GM19099 (cell line): ENCODE data around the gene THBD.

Source experiments
- POLR2A ChIP-seq: IDR thresholded peaks from 3 replicates; pipeline ENCODE4 v1.6.1; 2011; ENCODE audit warnings: low read depth; ENCODE audit not compliant: insufficient read length; ENCODE audit errors: extremely low read depth

THBD gene

DNA sequence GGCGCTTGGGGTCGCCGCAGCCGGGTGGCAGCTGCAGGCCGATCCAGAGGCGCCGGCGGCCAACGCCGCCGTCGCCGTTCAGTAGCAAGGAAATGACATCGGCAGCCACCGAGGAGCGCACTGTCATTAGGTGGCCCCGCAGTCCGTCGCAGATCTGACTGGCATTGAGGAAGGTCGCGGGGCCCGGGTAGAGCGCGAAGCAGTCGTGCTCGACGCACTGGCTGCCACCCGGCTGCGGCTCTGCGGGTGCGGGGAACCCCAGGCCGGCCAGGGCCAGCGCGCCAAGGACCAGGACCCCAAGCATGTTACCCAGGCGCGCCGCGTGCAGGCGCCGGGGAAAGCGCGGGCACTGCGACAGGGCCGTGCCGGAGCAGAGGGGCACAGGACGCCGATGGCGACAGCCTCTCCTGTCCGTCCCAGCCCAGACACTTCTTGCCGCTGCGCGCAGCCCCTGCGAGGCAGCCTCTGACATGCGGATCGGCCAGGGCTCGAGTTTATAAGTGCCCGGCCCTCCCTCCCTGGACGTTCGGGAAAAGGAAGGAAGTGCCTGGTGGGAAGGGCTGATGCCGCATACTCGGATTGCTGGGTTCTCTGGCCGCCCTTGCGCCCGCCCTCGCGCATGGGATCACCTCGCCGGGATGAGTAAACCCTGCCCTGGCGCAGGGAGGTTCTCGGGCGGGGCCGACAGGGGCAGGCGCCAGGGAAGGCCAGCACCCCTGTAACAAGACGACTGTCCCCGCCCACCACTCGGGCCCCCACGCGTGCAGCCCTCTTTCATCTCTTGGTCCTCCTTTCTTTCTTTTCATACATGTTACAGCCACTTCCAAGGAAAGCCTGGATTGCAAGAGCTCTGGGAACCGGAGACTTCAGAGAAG, at the start of gene THBD:
THBD (minus strand) TSS at position 472 of the 875 bp plus-strand sequence; CDS start at position 304, 168 bp downstream.
- TF ChIP-seq POLR2A = no peak

DNA sequence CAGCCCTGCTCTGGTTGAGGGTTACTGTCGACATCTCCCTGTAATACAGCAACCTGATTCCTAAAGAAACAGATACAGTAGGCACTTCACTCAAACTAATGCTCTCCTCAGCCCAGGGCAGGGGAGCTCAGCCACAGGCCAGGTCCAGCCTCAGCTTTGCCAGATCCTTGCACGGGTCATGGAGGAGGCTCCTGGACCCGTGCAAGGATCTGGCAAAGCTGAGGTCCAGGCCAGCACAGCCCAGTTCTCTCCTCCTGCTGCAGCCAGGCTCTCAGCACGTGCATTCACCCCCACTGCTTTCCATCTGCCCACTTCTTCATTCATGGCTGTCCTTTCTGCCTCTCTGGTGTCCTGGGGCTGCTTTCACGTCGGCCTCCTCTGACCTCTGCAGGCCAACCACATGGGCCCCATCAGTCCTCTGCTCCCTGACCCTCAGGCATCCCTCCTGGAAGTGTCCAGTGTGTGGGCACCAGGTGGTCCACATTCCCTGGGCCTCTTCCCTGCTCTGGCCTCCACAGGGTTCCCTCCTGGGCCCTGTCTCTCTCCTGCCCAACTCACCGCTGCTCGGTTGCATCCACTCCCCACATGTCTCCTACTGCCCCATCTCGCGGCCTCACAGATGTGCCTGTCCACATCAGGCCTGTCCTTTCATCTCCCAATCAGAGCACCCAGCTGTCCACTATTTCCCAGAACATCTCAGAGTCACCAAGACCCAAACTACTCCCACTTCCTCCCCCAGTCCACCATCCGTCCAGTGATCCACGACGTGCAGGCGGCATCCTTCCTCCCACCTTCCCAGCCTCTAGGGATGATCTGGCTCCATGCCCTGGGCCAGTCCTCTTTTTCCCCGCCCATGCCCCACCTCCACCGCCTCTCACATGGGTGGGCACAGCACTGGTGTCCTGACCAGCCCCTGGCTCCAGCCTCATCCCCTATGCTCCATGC, 48.4 kb upstream of the THBD start:
- no peak for TF ChIP-seq POLR2A

DNA sequence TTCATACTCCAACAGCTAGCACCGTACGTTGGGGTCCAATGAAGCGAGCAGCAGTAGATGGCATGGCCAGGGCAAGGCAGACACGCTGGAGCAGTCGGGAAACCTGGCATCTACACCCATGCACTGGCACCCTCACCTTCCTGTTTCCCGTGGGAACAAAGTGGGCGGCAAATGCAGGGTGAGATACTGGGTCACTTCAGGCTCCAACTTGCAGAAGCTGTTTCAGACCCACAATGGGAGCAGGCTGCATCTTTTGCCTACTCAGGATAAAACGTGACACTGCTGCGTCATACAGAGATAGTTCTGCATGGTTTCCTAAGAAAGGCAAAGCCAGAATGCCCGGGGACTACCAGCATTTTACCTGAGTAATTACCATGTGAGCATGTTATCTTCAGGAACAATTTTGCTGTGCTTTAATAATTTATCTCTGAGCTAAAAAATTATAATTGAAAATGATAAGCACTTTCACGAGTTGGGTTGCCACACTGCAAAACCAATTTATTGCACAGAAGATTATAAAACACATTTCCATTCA, 47.6 kb upstream of the THBD start:
- TF ChIP-seq POLR2A = no peak

- no peak for TF ChIP-seq POLR2A
These were observed 46.6 kb upstream of the THBD start for GRCh38 chr20:23096097-23096496.

DNA sequence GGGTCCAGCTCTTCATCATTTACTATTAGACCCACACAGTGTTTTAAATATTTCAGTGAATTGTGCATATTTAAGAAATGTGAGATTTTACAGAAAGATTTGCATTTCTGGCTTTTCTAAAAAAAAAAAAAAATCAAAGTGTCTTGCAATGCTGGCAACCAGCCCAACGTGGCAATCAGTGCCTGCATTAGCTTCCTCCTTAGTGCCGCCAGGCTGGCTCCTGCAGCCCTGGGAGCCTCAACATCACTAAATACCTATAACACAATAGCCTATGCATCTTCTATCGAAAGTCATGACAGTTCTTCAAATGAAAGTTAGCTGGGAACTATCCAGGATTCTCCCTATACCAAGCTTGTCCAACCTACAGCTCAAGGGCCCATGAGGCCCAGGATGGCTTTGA, 46.0 kb upstream of the THBD start:
- TF ChIP-seq POLR2A = no peak

DNA sequence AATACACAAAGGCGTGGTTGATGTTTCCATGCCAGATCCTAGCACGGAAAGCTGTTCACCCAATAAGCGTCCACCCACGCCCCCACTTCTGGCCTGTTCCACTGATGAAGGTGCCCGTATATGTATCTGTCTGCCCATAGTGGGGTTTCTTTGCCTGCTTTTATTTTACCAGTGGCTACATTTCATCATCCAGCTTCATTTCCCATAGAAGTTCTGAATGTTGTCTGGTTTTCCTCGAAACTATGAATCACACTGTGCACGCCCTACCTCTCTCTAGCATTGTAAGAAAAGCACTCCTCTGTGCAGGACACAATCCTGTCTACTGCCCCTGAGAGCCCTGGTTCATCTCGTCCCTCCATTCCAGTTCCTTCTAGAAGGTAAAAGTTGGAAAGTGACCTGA, 45.5 kb upstream of the THBD start:
- TF ChIP-seq POLR2A = no peak

DNA sequence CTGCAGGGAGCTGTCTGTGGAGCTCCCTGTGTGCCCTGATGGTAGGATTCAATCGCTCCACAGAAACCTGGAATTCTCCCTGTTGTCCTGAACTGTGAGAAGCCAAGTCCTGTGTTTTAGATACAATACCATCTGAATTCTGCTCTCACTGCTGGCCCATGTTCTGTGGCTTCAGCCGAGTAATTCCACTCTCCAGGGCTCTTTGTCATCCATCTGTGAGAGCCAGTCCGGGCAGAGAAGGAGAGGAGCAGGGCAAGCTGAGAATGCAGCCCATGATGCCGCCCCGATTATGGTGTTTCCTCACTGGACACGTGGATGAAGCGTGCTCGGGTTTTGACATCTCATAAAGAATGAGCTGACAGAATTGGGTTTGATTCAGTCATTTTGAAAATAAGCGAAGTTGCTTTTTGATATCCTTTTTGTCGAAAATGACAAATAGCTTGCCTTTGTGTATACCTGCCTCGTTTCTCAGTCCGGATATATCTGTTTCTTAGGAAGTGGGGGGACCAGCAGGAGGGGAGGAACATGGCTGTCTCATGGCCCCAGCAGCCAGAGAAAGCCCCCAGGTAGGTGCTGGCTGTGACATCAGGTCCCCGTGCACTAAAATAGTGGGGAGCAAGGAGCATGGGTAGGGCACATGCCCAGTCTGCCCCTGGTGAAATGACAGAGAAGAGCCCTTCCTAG, 44.9 kb upstream of the THBD start:
- no peak for TF ChIP-seq POLR2A

GRCh38 chr20:23093613-23094012, 44.1 kb upstream of the THBD start:
- no peak for TF ChIP-seq POLR2A

DNA sequence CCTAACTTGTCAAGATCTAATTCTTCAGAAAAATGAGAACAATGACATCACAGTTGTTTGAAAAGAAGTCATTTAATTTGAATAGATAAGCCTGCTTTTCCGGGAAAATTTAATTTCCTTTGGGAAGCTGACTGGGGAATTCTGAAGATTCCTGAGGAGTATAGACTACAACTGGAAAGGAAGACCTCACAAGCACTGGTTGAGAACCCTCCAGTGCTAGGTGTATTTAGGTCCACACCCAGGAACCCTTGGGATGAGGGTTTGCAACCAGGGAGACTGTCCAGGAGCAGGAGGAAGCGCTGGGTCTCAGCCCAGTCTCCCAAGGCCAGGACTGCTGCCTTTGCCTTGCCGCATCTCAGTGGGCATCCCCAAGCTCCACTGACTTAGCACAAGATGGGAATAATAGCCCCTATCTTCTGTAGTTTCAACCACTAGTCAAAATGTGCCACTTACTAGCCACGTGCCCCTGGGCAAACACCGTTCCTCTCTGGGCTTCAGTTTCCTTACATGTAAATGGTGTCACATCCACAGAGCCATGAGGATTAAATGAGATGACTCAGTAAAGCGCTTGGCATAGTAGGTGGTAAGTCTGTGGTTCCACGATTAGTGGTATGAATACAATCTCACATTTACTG, 43.5 kb upstream of the THBD start:
- TF ChIP-seq POLR2A = no peak

- TF ChIP-seq POLR2A = no peak
These were observed 42.9 kb upstream of the THBD start for GRCh38 chr20:23092384-23092756.

DNA sequence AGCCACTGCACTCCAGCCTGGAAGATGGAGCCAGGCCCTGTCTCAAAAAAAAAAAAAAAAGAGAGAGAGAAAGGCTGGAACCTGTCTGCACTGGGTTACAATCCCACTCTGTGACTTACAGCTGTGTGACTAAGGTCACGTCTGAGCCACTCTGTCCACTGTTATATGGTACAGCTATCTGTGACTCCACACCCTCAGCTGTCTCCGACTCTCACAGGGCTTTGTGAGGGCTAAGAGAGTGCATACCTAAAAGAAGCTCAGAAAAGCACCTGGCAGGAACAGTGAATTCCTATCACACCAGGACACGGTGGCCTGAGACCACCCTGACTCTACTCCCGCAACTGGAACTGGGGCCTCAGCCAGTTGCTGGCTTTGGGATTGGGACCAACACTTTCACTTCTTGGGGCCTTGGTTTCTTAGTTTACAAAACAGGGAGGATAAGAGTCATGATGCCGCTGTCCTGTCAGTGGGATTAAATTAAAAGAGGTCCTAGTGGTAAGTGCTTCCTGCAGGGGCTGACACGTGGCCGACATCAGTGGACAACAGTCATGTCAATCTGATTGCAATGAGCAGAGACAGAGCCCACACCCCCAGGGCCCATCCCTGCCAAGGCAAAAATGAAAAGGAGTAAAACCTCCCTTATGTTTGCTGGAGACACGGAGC, 42.4 kb upstream of the THBD start:
- TF ChIP-seq POLR2A = no peak

GRCh38 chr20:23090878-23091277, 41.4 kb upstream of the THBD start:
- TF ChIP-seq POLR2A = no peak

DNA sequence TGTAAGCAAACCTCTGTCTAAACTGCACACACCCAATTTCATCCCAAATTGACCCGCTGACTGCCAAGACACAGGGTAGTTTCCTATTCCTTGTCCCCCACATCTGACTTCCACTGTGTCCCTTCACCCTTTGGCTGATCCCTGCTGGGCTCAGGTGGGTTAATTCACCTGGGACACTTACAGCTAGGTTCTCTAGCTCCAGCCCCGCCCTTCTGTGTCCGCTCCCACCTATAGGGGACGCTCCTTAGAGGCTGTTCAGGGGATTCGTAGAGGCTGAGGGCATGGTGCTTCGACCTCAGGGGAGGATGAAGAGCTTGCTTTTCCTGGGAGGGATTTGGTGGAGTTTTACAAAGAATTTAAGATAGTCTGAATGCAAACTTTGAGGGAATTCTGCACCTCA, 40.7 kb upstream of the THBD start:
- no peak for TF ChIP-seq POLR2A

GRCh38 chr20:23088866-23089265, 39.4 kb upstream of the THBD start:
- TF ChIP-seq POLR2A = no peak
